Esophagus muscularis mucosa (tissue), 4 donors: ENCODE results near the gene SHE. TPM values are rescaled to one million over a fixed set of nuclear protein-coding genes. Genes with fewer than 3 reads are reported as not detected.

Source experiments
- DNase-seq: peaks from one replicate; pipeline ENCODE4 v3.0.0-alpha.2; 2017; ENCODE audit errors: extremely low spot score
- H3K27ac ChIP-seq, 4 donors: fragments of 200-600 bp; sonication (generic); replicated peaks in 1 of 4; 1 replicate in 3 of 4; 2 replicates in 1 of 4; pipeline ENCODE4 v1.5.1; 2016 to 2019; ENCODE audit warnings: mild to moderate bottlenecking in 1 of 4
- H3K27me3 ChIP-seq, 4 donors: fragments of 200-600 bp; sonication (generic); one replicate each; pipeline versions ENCODE4 v1.5.1 to v1.6.0; 2016 to 2019
- H3K36me3 ChIP-seq, 4 donors: fragments of 200-600 bp; sonication (generic); one replicate each; pipeline ENCODE4 v1.5.1; 2016 to 2019
- H3K4me1 ChIP-seq, 4 donors: fragments of 200-600 bp; sonication (generic); one replicate each; pipeline ENCODE4 v1.5.1; 2016 to 2019
- H3K4me3 ChIP-seq, 4 donors: fragments of 200-600 bp; sonication (generic); 1 replicate in 2 of 4; 2 replicates in 2 of 4; pipeline ENCODE4 v1.5.1; 2016 to 2019; ENCODE audit warnings: mild to moderate bottlenecking in 4 of 4, moderate library complexity in 1 of 4
- H3K9me3 ChIP-seq, 4 donors: fragments of 200-600 bp; sonication (generic); 1 replicate in 3 of 4; 2 replicates in 1 of 4; pipeline ENCODE4 v1.5.1; 2016 to 2019
- CTCF ChIP-seq, 3 experiments: fragments of 200-600 bp in 2 of 3; fragments of 450-650 bp in 1 of 3; sonication (generic) in 2 of 3; IDR thresholded peaks; one replicate each; pipeline ENCODE4 v1.5.1; 2017 to 2019; ENCODE audit warnings: antibody characterized with exemption in 3 of 3, mild to moderate bottlenecking in 2 of 3, moderate library complexity in 1 of 3
- EP300 ChIP-seq: sonication (generic); formaldehyde crosslinking; IDR thresholded peaks from one replicate; pipeline ENCODE4 v1.6.1; 2017; ENCODE audit warnings: antibody characterized with exemption
- POLR2A ChIP-seq: fragments of 450-650 bp; IDR thresholded peaks from one replicate; pipeline ENCODE4 v1.6.1; 2017; ENCODE audit warnings: antibody characterized with exemption, moderate library complexity, mild to moderate bottlenecking, low read depth
- POLR2AphosphoS5 ChIP-seq, 2 donors: sonication (generic); formaldehyde crosslinking; IDR thresholded peaks; one replicate each; pipeline ENCODE4 v1.6.1; 2017; ENCODE audit warnings: antibody characterized with exemption in 2 of 2
- WGBS: methylation state at CpG from one replicate; pipeline ENCODE4 v1.1.5; 2018; 5-methylcytosine and 5-hydroxymethylcytosine counted together
- intact Hi-C: fragments of 100-400 bp; cut with DNase I; formaldehyde crosslinking; loops from one replicate; pipeline ENCODE4 v1.15.1; 2023
- total RNA-seq, 4 donors: library from RNA; depleted of rRNA; stranded (reverse); fragments of >200 nt; gene quantifications; one replicate each; pipeline versions ENCODE4 v1.1.0 to v1.2.1, GENCODE V29; 2016

Gene SHE
- total RNA-seq, 4 donors from 2014 or later, result 12.5 to 17.0 (median 12.6) TPM

GRCh38 chr1:154453574-154454352, 48.4 kb downstream of the SHE start:
- Histone ChIP-seq H3K9me3 (no peaks in the 10 kb centered on the region), H3K4me3 (no peak overlapping the region), H3K4me1 (peaks cover 12 to 34% (median 25%) of the 10 kb centered on the region in 4 donors), H3K36me3 (peaks cover 40 to 98% (median 78%) of the 10 kb centered on the region in 4 donors), H3K27ac (peak overlapping the region; percentile 33 to 74 (median 52)), H3K27me3 (no peaks in the 10 kb centered on the region)
- 58% methylated on average over 5 of the region's 5 CpGs for WGBS
- TF ChIP-seq EP300, result no peak
- peak in 1 of 2 donors; percentile 5 for TF ChIP-seq POLR2AphosphoS5 (IDR thresholded peaks at IDR 0.05)
- no peak for TF ChIP-seq CTCF (IDR thresholded peaks at IDR 0.05)
- TF ChIP-seq POLR2A, result no peak
- intact Hi-C loops, result no loop called here
- no peak for DNase-seq

- DNase-seq, result no peak
- intact Hi-C loops, result no loop called here
- H3K4me3 ChIP-seq, result no peak overlapping the region
- peaks cover 12 to 36% (median 29%) of the 10 kb centered on the region in 4 donors for H3K4me1 ChIP-seq
- TF ChIP-seq CTCF (IDR thresholded peaks at IDR 0.05) (no peak), EP300 (no peak), POLR2AphosphoS5 (IDR thresholded peaks at IDR 0.05) (no peak), POLR2A (no peak)
- H3K9me3 ChIP-seq, result no peaks in the 10 kb centered on the region
- WGBS, result 86% methylated on average over 5 of the region's 5 CpGs
- peaks cover 40 to 98% (median 79%) of the 10 kb centered on the region in 4 donors for H3K36me3 ChIP-seq
- peak overlapping the region; percentile 33 to 74 (median 52) for H3K27ac ChIP-seq
- no peaks in the 10 kb centered on the region for H3K27me3 ChIP-seq
Measured at GRCh38 chr1:154453161-154453560, 49.1 kb downstream of the SHE start.

GRCh38 chr1:154448331-154448811, 53.8 kb downstream of the SHE start:
- H3K27me3 ChIP-seq, result no peaks in the 10 kb centered on the region
- no peaks in the 10 kb centered on the region for H3K9me3 ChIP-seq
- peaks cover 15 to 73% (median 69%) of the 10 kb centered on the region in 4 donors for H3K4me1 ChIP-seq
- H3K36me3 ChIP-seq, result peaks cover 19 to 77% (median 58%) of the 10 kb centered on the region in 4 donors
- WGBS, result 66% methylated on average over 7 of the region's 7 CpGs
- H3K27ac ChIP-seq, result peak overlapping the region; percentile 60 to 88 (median 86)
- TF ChIP-seq EP300, result no peak
- TF ChIP-seq CTCF (IDR thresholded peaks at IDR 0.05), result no peak
- TF ChIP-seq POLR2AphosphoS5 (IDR thresholded peaks at IDR 0.05), result peak in 1 of 2 donors; percentile 21
- no peak for TF ChIP-seq POLR2A
- no peak for DNase-seq
- no peak overlapping the region for H3K4me3 ChIP-seq
- intact Hi-C loops, result loop anchor here (5.0 kb wide), 1 partner anchor 41 kb away; the partner anchor contains the start of gene IL6R

GRCh38 chr1:154446789-154447188, 55.4 kb downstream of the SHE start:
- 69% methylated on average over 6 of the region's 6 CpGs for WGBS

More at GRCh38 chr1:154446789-154447188, 55.4 kb downstream of the SHE start:
- no peak overlapping the region for H3K4me3 ChIP-seq
- TF ChIP-seq CTCF (IDR thresholded peaks at IDR 0.05) (no peak), EP300 (no peak), POLR2AphosphoS5 (IDR thresholded peaks at IDR 0.05) (no peak), POLR2A (no peak)
- H3K27me3 ChIP-seq, result no peaks in the 10 kb centered on the region
- H3K9me3 ChIP-seq, result no peaks in the 10 kb centered on the region
- peaks cover 19 to 68% (median 52%) of the 10 kb centered on the region in 4 donors for H3K36me3 ChIP-seq
- H3K27ac ChIP-seq, result peak overlapping the region; percentile 85 to 90 (median 88)
- intact Hi-C loops, result loop anchor here (5.0 kb wide), 1 partner anchor 39 kb away; the partner anchor contains the start of gene IL6R
- no peak for DNase-seq
- H3K4me1 ChIP-seq, result peaks cover 13 to 77% (median 72%) of the 10 kb centered on the region in 4 donors
